Uterus (tissue), 2 donors: ENCODE data around the gene EPB41L4A.

Experiments used
- CTCF ChIP-seq, 4 experiments: fragments of 200-600 bp in 2 of 4; fragments of 450-650 bp in 2 of 4; sonication (generic) in 2 of 4; IDR thresholded peaks; one replicate each; pipeline ENCODE4 v1.5.1; 2016 to 2019; ENCODE audit warnings: antibody characterized with exemption in 4 of 4, mild to moderate bottlenecking in 2 of 4, moderate library complexity in 1 of 4
- POLR2A ChIP-seq, 2 donors: fragments of 450-650 bp; IDR thresholded peaks; one replicate each; pipeline ENCODE4 v1.6.1; 2016; ENCODE audit warnings: antibody characterized with exemption in 2 of 2, mild to moderate bottlenecking in 1 of 2, moderate library complexity in 1 of 2

- no peak for TF ChIP-seq CTCF (IDR thresholded peaks at IDR 0.05)
- no peak for TF ChIP-seq POLR2A (IDR thresholded peaks at IDR 0.05)
Measured at GRCh38 chr5:112323166-112323565, 95.9 kb downstream of the EPB41L4A start.
